Ishikawa (cell line): Measurements from ENCODE around the gene BTG1.

Source experiments
- CEBPB ChIP-seq: IDR thresholded peaks from 2 replicates; pipeline ENCODE4 v1.6.1; 2012
- CREB1 ChIP-seq: IDR thresholded peaks from 2 replicates; pipeline ENCODE4 v1.6.1; 2012; ENCODE audit warnings: low read depth
- EGR1 ChIP-seq: IDR thresholded peaks from 2 replicates; pipeline ENCODE4 v1.6.1; 2012
- EP300 ChIP-seq: IDR thresholded peaks from 2 replicates; pipeline ENCODE4 v1.6.1; 2012; ENCODE audit warnings: borderline replicate concordance
- NFIC ChIP-seq: IDR thresholded peaks from 2 replicates; pipeline ENCODE4 v1.6.1; 2012
- RAD21 ChIP-seq: IDR thresholded peaks from 2 replicates; pipeline ENCODE4 v1.6.1; 2012; ENCODE audit warnings: low read depth
- TAF1 ChIP-seq: IDR thresholded peaks from 2 replicates; pipeline ENCODE4 v1.6.1; 2012; ENCODE audit warnings: low read depth, mild to moderate bottlenecking
- TCF12 ChIP-seq: IDR thresholded peaks from 2 replicates; pipeline ENCODE4 v1.6.1; 2012; ENCODE audit warnings: low read depth
- TEAD4 ChIP-seq: IDR thresholded peaks from 2 replicates; pipeline ENCODE4 v1.6.1; 2012
- YY1 ChIP-seq: IDR thresholded peaks from 2 replicates; pipeline ENCODE4 v1.6.1; 2012; ENCODE audit warnings: low read depth
- ZBTB7A ChIP-seq: IDR thresholded peaks from 2 replicates; pipeline ENCODE4 v1.6.1; 2012; ENCODE audit warnings: low read depth
- TF ChIP-seq, protein P1 (sequence below): IDR thresholded peaks from 2 replicates; pipeline ENCODE4 v1.6.1; 2012; ENCODE audit warnings: low read depth, mild to moderate bottlenecking
- TF ChIP-seq, protein P2 (sequence below): IDR thresholded peaks from 2 replicates; pipeline ENCODE4 v1.6.1; 2012

DNA sequence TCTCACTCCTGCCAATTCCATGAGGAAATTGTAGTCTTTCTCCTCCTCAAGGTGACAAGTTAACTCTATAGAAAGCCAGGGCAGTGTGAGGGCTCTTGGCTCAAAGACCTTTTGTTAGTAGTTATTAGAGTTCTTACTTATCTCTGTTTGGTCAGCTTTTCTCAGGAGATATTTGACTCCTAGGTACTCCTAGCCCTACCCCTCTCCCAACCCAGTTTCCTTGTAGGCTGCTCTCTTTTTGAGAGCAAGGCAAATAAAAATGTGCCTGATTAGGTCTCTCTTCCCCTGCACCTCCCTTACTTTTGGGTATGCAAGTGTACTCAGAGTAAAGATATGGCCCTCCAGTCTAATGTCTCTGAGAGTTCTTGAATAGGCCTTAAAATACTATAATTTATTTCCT lies 23.8 kb downstream of the BTG1 start:
- no peak for TF ChIP-seq ZBTB7A
- TF ChIP-seq TAF1, result no peak
- TF ChIP-seq, protein P1, sequence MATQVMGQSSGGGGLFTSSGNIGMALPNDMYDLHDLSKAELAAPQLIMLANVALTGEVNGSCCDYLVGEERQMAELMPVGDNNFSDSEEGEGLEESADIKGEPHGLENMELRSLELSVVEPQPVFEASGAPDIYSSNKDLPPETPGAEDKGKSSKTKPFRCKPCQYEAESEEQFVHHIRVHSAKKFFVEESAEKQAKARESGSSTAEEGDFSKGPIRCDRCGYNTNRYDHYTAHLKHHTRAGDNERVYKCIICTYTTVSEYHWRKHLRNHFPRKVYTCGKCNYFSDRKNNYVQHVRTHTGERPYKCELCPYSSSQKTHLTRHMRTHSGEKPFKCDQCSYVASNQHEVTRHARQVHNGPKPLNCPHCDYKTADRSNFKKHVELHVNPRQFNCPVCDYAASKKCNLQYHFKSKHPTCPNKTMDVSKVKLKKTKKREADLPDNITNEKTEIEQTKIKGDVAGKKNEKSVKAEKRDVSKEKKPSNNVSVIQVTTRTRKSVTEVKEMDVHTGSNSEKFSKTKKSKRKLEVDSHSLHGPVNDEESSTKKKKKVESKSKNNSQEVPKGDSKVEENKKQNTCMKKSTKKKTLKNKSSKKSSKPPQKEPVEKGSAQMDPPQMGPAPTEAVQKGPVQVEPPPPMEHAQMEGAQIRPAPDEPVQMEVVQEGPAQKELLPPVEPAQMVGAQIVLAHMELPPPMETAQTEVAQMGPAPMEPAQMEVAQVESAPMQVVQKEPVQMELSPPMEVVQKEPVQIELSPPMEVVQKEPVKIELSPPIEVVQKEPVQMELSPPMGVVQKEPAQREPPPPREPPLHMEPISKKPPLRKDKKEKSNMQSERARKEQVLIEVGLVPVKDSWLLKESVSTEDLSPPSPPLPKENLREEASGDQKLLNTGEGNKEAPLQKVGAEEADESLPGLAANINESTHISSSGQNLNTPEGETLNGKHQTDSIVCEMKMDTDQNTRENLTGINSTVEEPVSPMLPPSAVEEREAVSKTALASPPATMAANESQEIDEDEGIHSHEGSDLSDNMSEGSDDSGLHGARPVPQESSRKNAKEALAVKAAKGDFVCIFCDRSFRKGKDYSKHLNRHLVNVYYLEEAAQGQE, result no peak
- TF ChIP-seq EP300, result no peak
- TF ChIP-seq CEBPB, result no peak
- no peak for TF ChIP-seq RAD21
- TF ChIP-seq NFIC, result no peak
- TF ChIP-seq, protein P2, sequence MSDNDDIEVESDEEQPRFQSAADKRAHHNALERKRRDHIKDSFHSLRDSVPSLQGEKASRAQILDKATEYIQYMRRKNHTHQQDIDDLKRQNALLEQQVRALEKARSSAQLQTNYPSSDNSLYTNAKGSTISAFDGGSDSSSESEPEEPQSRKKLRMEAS, result no peak
- no peak for TF ChIP-seq EGR1
- no peak for TF ChIP-seq CREB1
- TF ChIP-seq YY1, result no peak
- no peak for TF ChIP-seq TEAD4
- no peak for TF ChIP-seq TCF12
